ENCODE measurements around the gene OCA2.

The OCA2 gene

GRCh38 chr15:27813139-27813538 lies 286.0 kb downstream of the OCA2 start:
- TF ChIP-seq CTCF (IDR thresholded peaks at IDR 0.05; ENCODE audit: low read depth, low read length) (no peak), EZH2phosphoT487 (IDR thresholded peaks at IDR 0.05; ENCODE audit: low read depth) (no peak)
- Histone ChIP-seq H3K27ac (ENCODE audit: low read length) (no peak overlapping the region), H3K9ac (ENCODE audit: low read length) (no peak overlapping the region), H3K4me3 (ENCODE audit: low read length) (no peak overlapping the region), H3K9me3 (ENCODE audit: insufficient read depth, low read length) (no peaks in the 10 kb centered on the region), H3K4me1 (ENCODE audit: low read length) (no peaks in the 10 kb centered on the region), H3K36me3 (replicated peaks; ENCODE audit: low read depth, low read length) (no peaks in the 10 kb centered on the region), H3K79me2 (ENCODE audit: low read length) (no peaks in the 10 kb centered on the region), H3K4me2 (ENCODE audit: low read length) (no peak overlapping the region), H4K20me1 (ENCODE audit: insufficient read depth, low read length) (no peaks in the 10 kb centered on the region), H2AFZ (ENCODE audit: low read depth, low read length) (no peak overlapping the region), H3K27me3 (ENCODE audit: low read depth, low read length) (no peaks in the 10 kb centered on the region)

- Histone ChIP-seq H3K4me2 (ENCODE audit: low read length) (no peak overlapping the region), H3K27me3 (ENCODE audit: low read depth, low read length) (no peaks in the 10 kb centered on the region), H4K20me1 (ENCODE audit: insufficient read depth, low read length) (no peaks in the 10 kb centered on the region), H2AFZ (ENCODE audit: low read depth, low read length) (no peak overlapping the region), H3K79me2 (ENCODE audit: low read length) (no peaks in the 10 kb centered on the region), H3K9me3 (ENCODE audit: insufficient read depth, low read length) (no peaks in the 10 kb centered on the region), H3K4me1 (ENCODE audit: low read length) (no peaks in the 10 kb centered on the region), H3K36me3 (replicated peaks; ENCODE audit: low read depth, low read length) (no peaks in the 10 kb centered on the region), H3K4me3 (ENCODE audit: low read length) (no peak overlapping the region), H3K27ac (ENCODE audit: low read length) (no peak overlapping the region), H3K9ac (ENCODE audit: low read length) (no peak overlapping the region)
- TF ChIP-seq EZH2phosphoT487 (IDR thresholded peaks at IDR 0.05; ENCODE audit: low read depth) (no peak), CTCF (IDR thresholded peaks at IDR 0.05; ENCODE audit: low read depth, low read length) (no peak)
These were observed 290.9 kb downstream of the OCA2 start for GRCh38 chr15:27808182-27808581.

- Histone ChIP-seq H3K27ac (ENCODE audit: low read length) (no peak overlapping the region), H2AFZ (ENCODE audit: low read depth, low read length) (no peak overlapping the region), H3K9ac (ENCODE audit: low read length) (no peak overlapping the region), H3K36me3 (replicated peaks; ENCODE audit: low read depth, low read length) (no peaks in the 10 kb centered on the region), H3K4me2 (ENCODE audit: low read length) (no peak overlapping the region), H3K9me3 (ENCODE audit: insufficient read depth, low read length) (no peaks in the 10 kb centered on the region), H3K27me3 (ENCODE audit: low read depth, low read length) (no peaks in the 10 kb centered on the region), H3K4me1 (ENCODE audit: low read length) (no peaks in the 10 kb centered on the region), H3K79me2 (ENCODE audit: low read length) (no peaks in the 10 kb centered on the region), H4K20me1 (ENCODE audit: insufficient read depth, low read length) (no peaks in the 10 kb centered on the region), H3K4me3 (ENCODE audit: low read length) (no peak overlapping the region)
- TF ChIP-seq CTCF (IDR thresholded peaks at IDR 0.05; ENCODE audit: low read depth, low read length) (no peak), EZH2phosphoT487 (IDR thresholded peaks at IDR 0.05; ENCODE audit: low read depth) (no peak)
These were observed 291.8 kb downstream of the OCA2 start for GRCh38 chr15:27807335-27807734.

- Histone ChIP-seq H4K20me1 (ENCODE audit: insufficient read depth, low read length) (no peaks in the 10 kb centered on the region), H2AFZ (ENCODE audit: low read depth, low read length) (no peak overlapping the region), H3K79me2 (ENCODE audit: low read length) (no peaks in the 10 kb centered on the region), H3K36me3 (replicated peaks; ENCODE audit: low read depth, low read length) (no peaks in the 10 kb centered on the region), H3K27me3 (ENCODE audit: low read depth, low read length) (no peaks in the 10 kb centered on the region), H3K4me3 (ENCODE audit: low read length) (no peak overlapping the region), H3K9me3 (ENCODE audit: insufficient read depth, low read length) (no peaks in the 10 kb centered on the region), H3K4me2 (ENCODE audit: low read length) (no peak overlapping the region), H3K9ac (ENCODE audit: low read length) (no peak overlapping the region), H3K4me1 (ENCODE audit: low read length) (no peaks in the 10 kb centered on the region), H3K27ac (ENCODE audit: low read length) (no peak overlapping the region)
- TF ChIP-seq CTCF (IDR thresholded peaks at IDR 0.05; ENCODE audit: low read depth, low read length) (no peak), EZH2phosphoT487 (IDR thresholded peaks at IDR 0.05; ENCODE audit: low read depth) (no peak)
These were observed 292.7 kb downstream of the OCA2 start for GRCh38 chr15:27806396-27806795.
